Activated CD4-positive, CD25-positive, alpha-beta regulatory T cell (primary cell): ENCODE results near the gene TMEM163.
"Not testable (repeated sequence)": the region's sequence is repeated elsewhere in the genome, so short reads cannot be mapped to it uniquely, and the experiment has no call there.

Source experiments
- DNase-seq, 4 experiments: peaks; one replicate each; lab custom pipeline; 2025; lab: John Stamatoyannopoulos, UW

TMEM163 gene

DNA sequence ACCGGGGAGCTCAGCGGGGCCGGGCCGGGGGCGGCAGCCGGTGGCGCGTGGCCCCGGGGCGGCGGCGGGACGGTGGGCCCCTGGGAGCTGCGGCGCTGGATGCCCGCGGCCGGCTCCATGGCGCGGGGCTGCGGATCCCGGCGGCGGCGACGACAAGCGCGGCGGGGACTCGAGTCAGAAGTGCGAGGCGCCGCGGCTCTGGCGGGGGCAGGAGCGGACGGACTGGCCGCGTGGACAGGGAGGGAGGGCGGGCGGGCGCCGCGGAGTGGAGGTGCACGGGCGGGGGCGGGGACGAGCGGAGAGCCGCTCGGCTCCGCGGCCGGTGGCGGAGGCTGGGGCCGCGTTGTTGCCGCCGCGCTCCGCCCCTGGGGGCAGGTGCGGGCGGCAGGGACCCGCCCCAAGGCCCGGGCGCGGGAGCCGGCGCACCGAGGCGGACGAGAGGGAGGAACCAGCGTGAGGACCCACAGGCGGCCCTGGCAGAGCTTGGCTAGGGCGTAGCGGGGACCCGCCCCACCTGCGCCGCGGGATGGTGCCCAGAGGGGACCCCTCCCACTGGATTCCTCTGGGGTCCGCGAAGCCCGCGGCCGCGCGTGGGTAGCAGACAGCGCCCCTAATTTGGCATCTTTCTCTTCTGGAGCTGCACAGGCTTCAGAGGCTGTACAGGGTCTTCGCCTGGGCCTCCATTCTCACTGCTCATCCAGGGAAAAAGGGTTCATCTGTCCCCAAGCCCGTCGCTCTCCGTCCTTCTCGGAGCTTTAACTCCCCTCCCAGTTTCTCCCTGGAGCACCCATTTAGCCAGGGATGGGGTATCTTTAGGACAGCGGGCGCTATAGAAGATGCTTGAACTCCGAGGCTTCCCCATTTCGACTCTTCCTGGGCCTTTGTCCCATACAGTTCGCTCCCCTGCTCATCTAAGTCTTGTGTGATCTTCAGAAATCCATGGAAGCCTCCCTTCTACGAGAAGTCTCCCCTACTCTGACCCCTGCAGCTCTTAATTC lies at the start of gene TMEM163:
TSS of gene TMEM163 (minus strand) at position 184 of the 998 bp plus-strand sequence.
- peak in 1 of 4 experiments; percentile 2 for DNase-seq

DNA sequence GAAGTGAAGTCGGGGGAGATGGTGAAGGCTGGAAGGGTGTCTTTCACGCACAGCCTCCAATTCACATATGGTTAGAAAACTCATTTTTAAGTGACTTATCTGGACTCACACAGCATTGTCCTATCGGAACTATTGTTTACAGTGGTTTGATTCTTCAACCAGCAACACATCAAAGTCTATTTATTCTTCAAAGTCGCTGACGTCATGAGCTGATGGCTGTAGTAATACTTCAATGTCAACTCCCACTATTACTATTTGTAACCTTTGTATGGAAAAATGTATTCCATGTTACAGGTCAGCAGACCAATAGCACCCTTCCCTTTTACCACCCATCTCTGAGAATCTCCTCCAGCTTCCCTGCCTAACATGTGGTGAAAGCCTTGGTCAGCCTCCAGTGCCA lies 47.8 kb upstream of the TMEM163 start:
- DNase-seq = no peak

DNA sequence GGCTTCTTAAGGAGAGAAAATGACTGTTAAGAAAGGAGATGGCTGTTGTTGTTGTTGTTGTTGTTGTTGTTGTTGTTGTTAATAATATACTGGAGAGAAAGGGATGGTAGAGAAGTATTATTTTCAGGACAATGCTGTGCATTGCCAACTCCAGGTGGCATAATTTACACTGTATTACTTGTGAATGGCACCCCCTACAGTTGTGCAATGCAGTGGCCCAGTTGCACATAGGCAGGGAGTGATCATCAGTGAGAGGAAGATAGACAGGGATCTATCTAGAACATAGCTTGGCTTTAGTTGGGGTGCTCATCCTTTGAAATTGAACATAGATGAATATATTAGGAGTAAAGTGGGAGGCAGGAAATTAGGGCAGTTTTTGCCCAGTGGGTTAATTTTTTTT lies 47.2 kb upstream of the TMEM163 start:
- no peak for DNase-seq

DNA sequence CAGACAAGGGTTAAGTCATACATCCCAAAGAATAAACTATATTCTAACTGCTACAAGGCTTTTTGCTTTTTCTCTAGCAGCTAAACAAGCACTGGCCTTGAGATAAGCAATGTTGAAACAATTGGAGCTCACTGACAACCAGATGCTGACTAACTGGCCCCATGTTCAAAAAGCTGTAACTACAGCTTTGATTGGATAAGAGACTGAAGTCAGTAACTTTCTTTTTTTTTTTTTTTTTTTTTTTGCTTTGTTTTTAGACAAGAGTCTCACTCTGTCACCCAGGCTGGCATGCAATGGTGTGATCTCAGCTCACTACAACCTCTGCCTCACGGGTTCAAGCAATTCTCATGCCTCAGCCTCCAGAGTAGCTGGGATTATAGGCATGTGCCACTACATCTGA lies 45.4 kb upstream of the TMEM163 start:
- DNase-seq = no peak

DNA sequence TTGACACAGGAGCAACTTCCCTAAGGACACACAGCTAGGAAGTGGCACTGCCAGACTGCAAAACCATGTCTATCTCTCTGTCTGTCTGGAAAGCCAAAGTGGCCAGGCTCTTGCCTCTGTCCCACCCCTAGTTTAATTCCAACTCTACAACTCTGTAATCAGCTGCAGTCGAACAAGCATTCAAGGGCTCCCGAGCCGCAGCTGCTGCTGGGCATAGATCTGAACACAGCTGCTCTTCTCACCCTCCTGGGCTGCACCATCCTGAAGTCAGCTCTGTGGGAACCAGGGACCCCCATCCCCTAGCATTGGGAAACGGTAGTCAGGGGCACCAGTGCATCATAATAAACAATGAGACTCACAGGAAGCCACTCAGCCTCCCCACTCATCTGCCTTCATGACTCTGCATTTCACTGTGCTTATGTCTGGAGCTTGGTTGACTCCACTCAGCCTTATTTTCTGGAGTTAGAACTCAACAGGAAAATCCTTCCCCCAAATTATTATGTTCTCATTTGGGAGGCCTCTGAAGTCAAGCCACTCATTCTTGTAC lies 44.4 kb upstream of the TMEM163 start:
- DNase-seq = no peak

DNA sequence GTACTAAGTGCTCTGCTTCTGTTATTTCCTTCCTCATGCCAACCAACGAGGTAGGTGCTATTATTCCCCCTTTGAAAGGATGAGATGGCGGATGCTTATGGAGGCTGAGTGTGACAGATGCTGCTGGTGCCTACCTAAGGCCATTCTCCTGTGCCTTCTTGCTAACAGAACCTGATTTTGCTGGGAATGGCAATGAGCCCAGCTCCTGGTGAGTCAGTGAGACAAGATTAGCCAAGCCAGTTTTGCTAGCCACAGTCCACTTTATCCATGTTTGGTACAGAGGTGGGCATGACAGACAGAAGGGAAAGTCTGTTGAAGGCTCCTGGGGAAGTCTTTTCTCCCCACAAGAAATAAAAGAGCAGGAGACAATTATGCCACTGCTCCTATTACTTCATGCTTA lies 43.7 kb upstream of the TMEM163 start:
- DNase-seq = no peak

DNA sequence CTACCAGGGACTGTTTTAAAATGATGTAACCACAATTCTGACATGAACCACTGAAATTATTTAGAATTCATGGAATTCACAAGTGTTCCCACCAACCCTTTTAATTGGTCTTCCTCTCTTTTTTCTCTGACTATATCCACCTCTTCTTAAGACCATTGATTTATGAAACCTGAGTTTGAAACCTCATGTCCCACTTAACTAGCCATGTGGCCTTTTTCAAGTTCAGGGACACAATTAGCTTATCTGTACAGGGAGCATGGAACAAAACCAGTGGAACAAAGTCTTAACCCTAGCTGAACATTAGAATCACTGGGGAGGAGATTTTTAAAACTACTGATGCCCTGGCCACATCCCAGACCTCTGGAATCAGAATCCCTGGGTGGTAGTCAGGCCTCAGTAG lies 41.6 kb upstream of the TMEM163 start:
- no peak for DNase-seq

DNA sequence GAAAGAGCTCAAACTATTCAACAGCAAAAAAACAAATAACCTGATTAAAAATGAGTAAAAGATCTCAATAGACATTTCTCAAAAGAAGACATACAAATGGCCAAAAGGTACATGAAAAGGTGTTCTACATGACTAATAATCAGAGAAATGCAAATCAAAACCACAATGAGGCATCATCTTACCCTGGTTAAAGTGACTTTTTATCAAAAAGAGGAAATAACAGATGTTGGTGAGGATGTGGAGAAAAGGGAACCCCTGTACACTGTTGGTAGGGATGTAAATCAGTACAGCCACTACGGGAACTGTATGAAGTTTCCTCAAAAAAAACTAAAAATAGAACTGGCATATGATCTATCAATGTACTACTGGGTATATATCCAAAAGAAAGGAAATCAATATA lies 39.8 kb upstream of the TMEM163 start:
- no peak for DNase-seq

DNA sequence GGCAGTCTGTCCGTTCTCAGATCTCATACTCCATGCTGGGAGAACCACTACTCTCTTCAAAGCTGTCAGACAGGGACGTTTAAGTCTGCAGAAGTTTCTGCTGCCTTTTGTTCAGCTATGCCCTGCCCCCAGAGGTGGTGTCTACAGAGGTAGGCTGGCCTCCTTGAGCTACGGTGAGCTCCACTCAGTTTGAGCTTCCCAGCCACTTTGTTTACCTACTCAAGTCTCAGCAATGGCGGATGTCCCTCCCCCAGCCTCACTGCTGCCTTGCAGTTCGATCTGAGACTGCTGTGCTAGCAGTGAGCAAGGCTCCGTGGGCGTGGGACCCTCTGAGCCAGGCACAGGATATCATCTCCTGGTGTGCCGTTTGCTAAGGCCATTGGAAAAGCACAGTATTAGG lies 33.2 kb upstream of the TMEM163 start:
- DNase-seq = not testable (repeated sequence)

DNA sequence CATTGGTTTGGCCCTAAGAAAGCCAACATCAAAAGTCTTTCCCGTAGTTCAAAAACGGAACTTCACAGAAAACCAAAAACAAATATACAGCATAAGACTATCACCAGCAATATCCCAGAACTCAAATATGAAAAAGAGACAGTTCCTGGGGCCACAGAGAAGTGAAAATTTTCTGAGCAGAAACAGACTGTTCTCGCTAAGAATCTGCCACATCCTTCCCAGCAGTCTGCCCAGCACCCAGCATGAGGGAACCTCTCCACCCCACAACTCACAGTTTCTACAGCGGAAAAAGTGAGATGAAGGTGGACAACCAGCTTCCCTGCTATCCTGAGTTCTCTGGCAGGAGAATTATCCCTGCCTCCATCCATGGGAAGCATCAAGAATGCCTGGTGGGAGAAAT lies 26.7 kb upstream of the TMEM163 start:
- no peak for DNase-seq

DNA sequence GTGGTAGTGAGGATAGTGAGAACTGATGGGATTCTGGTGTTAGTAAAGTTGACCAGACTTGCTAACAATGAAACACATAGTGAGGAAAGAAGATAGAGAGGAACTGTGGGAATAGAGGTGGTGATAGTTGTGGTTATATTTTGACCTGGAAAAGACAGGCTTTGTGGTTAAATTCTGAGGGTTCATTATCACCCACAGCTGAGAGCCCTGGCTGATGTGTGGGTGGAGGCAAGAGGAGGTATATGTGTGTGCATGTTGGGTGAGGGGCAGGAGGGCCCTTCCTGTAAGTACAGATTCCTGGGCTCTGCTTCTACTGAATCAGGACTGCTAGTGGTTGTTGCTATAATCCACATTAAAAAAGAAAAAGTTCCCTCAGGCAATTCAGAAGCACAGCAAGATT lies 26.2 kb upstream of the TMEM163 start:
- no peak for DNase-seq

DNA sequence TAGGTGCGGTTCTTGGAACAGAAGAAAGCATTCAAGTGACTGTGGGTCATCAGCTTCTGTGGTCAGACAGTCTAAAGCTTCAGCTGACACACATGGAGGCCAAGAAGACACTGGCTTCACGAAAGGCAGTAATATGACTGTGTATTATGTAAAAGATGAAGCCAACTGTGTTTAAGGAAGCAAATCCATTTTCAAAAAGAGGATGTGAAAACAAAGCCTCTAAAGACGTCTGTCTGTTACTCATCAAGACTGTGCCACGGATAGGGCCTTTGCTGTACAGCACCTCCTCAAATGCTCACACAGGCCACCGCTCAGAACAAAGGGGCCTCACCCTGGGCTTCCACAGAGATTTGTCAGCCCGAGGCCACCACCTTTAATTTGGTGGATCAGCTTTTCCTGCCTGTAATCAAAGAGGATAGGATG lies 21.1 kb upstream of the TMEM163 start:
- no peak for DNase-seq

DNA sequence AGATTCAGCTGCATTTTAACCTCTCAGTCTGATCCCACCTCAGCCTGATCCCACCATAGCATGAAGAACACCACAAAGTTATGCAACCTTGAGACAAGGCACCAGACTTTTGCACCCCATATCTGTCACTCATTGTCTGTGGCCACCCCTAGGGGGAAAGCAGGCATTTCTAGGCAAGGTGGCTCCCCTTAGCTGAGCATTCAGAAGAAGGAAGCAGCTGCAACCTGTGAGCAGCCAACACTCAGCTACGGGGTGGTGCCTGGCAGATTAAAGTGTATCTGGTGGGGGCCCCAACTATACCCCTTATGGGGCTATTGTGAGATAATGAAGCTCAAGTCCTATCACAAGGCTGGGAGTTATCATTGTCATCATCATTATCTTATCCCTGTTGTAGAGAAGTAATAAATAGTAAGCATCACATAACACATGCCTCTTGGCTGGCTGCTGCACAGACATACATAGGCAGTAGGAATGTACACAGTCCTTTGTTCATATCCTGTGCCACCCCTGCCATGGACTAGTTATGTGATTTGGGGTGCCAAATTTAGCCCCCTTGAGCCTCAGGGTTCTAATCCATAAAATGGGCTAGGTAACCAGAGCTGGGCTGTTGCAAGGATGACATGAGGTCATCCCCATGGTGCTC lies 20.6 kb upstream of the TMEM163 start:
- DNase-seq = no peak

DNA sequence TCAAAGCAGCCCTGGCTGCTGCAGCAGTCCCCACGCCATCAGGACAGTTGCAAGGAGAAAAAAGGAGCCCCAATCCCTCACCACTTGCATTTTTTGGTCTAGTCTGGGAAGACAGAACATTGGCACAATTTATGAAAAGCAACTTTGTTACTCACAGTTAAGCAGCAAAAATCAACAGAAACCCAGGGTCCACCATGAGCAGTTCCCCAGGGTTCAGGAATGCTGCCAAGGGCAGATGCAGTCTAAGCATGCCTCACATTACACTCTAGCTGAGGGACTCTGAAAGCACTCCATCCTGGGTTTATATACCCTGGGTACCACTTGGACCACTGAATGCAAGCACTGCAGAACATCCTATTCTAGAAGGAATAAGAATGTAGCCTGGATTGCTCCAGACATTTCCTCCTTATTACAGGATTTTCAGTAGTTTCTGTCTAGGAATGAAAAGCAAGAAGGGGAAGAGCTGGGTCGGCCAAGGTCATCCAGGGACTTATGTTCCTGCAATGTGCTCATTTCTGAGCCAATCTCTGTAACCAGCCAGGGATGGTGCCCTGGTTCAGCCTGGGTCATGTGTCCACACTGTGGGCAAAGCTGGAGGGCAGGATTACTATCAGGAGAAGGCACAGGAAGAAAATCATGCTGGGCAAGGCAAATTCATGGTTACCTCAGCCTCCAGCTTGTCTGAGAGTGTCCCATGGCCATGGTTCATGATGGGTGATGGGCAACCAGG lies 19.5 kb upstream of the TMEM163 start:
- DNase-seq = no peak

DNA sequence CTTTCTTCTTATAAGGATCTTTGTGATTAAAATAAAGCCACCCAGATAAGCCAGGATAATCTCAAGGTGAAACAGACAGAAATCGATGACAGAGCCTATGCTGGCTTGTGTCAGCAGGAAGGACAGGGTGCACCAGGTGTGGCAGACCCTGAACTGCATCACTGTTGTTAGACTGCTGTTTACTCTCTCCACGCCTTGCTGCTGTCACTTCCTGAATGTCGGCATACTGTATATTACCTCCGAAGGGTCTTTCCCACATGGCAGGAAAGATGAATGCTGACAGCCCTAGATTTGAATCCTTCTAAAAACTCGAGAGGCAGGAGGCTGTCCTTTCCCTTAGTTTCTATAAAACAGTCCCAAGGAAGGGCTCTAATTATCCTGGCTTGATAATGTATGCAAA lies 18.9 kb upstream of the TMEM163 start:
- DNase-seq = no peak

DNA sequence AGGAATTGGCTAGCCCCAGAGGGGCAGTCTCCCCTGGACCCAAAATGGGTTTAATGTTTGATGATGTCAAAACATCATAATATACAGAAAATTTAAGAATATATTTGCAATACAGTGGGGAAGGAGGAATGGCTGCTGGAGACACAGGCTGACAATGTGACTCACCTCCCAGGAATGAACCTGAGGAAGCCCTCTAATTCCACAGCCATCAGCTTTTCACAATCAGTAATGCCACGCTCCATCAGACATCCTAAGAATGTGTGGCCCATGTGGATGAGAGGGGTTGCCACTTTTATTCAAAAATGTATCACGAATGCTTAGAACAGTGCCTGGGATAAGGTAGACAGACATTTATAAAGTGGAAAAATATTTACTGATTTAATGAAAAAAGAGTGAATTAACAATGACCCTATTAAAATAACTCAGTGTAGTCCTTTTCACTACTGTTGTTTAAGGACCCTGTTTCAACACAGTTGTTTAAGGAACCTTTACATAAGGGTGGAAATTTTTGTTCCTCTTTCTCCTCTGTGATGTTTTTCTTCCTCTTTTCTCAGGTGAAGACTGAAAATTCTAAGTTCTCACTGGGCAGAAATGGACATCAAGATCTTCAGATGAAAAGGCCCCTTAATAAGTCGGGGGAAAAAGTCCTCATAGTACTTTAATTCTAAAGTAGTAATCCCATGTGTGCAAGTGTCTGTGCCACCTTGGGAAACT lies 17.5 kb upstream of the TMEM163 start:
- no peak for DNase-seq

DNA sequence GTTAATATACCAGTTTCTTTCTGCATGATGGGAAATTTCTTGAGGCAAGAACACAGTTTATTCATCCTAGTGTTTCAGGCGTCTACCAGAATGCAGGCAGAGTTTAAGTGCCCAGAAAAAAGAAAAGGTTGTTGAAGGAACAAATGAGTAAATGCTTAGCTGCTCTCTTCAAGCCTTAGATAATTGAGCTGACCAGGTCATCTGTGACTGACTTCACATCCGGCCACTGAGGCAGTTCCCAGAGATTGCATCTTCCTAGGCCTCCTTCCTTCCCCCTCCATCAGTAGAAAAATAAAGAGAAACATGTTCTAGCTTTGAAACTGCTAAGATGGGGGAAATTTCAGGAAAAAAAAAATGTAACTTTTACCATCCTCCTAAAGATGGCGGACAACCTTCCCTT lies 9.4 kb upstream of the TMEM163 start:
- no peak for DNase-seq

DNA sequence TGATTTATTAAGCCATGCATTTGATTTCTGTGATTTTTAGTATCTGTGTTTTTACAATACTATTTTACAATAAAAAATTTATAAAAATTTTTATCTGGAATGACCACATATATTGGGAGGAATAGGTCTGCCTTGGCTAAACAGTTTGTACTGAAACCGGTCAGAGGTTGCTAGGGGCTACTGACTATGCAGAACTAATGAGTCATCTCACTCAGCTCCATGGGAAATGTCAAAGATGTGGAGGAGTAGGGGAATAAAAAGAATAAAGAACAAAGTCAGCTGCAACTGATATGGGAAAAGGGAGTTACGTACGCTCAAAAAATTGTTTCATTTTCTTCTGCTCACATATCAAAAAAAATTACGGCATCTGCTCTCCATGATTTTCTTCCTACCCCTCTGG lies 8.6 kb upstream of the TMEM163 start:
- DNase-seq = no peak

DNA sequence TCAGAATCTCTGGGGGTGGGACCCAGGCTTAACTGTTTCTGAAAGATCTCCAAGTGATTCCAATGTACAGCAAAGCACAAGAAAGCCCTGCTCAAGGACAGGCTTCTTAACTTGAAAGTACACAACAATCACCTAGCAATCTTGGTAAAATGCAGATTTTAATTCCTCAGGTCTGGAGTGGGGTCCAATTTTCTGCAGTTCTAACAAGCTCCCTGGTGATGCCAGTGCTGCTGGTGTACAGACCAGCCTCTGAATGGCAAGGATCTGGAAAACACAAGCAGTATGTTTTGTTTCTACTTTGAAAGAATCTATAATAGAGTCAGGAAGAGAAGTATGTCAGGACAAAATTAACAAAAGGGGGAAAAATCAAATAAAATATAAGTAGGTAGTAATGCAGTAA lies 7.8 kb upstream of the TMEM163 start:
- DNase-seq = no peak

DNA sequence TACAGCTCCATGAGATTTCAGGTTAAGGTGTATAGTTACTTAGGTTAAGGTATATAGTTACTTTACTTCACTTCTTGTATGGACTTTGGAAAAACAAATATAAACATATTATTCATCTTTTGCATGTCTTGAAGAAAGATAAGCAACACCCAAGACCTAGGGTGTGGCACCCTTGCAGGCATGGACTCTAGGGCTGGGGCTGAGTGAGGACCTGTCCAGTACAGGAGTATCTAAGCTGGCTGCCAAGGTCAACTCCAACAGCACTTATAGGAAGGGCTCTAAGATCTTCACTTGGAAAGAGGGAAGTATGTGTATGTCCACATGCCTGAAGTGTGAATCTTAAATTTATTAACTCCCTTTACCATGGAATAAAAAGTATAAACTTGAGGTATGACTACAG lies 7.1 kb upstream of the TMEM163 start:
- DNase-seq = no peak

DNA sequence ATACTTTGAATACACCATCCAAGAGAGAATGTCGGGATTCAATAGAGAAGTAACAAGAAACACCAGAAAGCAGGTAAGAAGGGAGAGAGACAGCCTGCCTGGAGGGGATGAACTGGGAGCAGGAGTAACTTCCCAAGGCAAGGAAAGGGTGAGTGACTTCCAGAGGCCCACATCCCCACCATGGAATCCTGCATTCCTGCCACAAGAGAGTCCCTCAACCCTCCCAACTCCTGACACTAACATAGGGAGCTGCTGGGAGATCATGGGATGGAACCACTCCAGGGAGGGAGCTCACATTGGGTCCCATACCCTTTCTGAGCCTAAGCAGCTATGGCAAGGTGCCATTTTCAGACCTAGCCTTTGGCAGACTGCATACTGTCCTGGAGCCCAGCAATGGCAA lies 5.5 kb upstream of the TMEM163 start:
- no peak for DNase-seq

DNA sequence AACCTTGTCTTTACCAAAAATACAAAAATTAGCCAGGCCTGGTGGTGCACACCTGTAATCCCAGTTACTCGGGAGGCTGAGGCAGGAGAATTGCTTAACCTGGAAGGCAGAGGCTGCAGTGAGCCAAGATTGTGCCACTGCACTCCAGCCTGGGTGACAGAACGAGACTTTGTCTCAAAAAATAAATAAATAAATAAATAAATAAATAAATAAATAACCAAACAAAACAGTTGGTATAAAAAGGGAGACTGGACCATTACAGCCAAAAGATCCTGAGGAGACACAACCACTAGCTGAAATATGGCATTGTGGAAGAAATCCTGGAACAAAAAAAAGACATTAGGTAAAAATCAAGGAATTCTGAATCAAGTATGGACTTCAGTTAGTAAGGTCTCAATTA lies 4.9 kb upstream of the TMEM163 start:
- not testable (repeated sequence) for DNase-seq
